Mammary epithelial cell (primary cell): ENCODE results near the gene RAD51B.
"Not testable (repeated sequence)": the region's sequence is repeated elsewhere in the genome, so short reads cannot be mapped to it uniquely, and the experiment has no call there.

Experiments
- CTCF ChIP-seq, 2 donors: IDR thresholded peaks in 1 of 2; conservative IDR thresholded peaks in 1 of 2; 2 replicates each; pipeline ENCODE4 v1.5.1; 2011 to 2012; ENCODE audit warnings: inconsistent platforms in 2 of 2, low read length in 2 of 2, mild to moderate bottlenecking in 2 of 2, control low read depth in 1 of 2, low read depth in 1 of 2; ENCODE audit not compliant: insufficient read depth in 1 of 2; ENCODE audit errors: extremely low read depth in 1 of 2
- EZH2 ChIP-seq: IDR thresholded peaks from 2 replicates; pipeline ENCODE4 v1.6.1; 2012; ENCODE audit warnings: low read length, inconsistent platforms, borderline replicate concordance

DNA sequence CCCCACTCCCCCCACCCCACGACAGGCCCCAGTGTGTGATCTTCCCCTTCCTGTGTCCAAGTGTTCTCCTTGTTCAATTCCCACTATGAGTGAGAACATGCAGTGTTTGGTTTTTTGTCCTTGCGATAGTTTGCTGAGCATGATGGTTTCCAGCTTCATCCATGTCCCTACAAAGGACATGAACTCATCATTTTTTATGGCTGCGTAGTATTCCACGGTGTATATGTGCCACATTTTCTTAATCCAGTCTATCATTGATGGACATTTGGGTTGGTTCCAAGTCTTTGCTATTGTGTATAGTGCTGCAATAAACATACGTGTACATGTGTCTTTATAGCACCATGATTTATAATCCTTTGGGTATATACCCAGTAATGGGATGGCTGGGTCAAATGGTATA is 609.3 kb downstream of the RAD51B start:
- TF ChIP-seq CTCF (conservative IDR thresholded peaks at IDR 0.05 in 1 of 2, IDR thresholded peaks at IDR 0.05 in 1 of 2; ENCODE audit: extremely low read depth in 1 of 2, insufficient read depth in 1 of 2, low read depth in 1 of 2, low read length in 2 of 2); EZH2: not testable (repeated sequence)
